Panc1 (cell line): Measurements from ENCODE around the gene LATS2.

Experiments used
- POLR2AphosphoS5 ChIP-seq: IDR thresholded peaks from 2 replicates; pipeline ENCODE4 v1.6.1; 2012; ENCODE audit warnings: mild to moderate bottlenecking, low read depth, low read length, moderate library complexity
- REST ChIP-seq, 2 experiments: IDR thresholded peaks; 2 replicates each; pipeline ENCODE4 v1.6.1; 2011 to 2012; ENCODE audit warnings: low read depth in 2 of 2, control low read depth in 1 of 2, low read length in 1 of 2, mild to moderate bottlenecking in 1 of 2, moderate library complexity in 1 of 2; ENCODE audit not compliant: insufficient read depth in 1 of 2
- TF ChIP-seq, protein P1 (sequence below): fragments of 450-650 bp; IDR thresholded peaks from 2 replicates; pipeline ENCODE4 v1.5.1; 2017; ENCODE audit warnings: mild to moderate bottlenecking

DNA sequence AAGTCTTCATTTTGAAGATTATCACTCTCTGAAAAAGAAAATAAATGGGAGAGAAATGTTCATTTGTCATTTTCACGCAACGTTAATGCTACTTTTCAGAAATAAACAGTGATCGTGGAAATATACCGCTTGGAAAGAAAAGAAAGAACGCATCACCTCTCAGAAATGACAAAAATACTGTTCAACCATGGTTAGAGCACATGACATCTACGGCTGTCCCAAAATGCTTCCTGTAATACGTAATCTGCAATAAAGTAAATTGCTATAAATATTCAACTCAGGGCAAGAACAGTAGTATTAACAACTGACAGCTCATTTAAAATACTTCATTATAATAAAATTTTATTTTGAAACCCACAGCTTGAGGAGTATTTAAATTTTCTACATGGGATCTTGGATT, 15.2 kb downstream of the LATS2 start:
- TF ChIP-seq REST (IDR thresholded peaks at IDR 0.05; ENCODE audit: insufficient read depth in 1 of 2, low read depth in 2 of 2, low read length in 1 of 2): no peak
- TF ChIP-seq, protein P1, sequence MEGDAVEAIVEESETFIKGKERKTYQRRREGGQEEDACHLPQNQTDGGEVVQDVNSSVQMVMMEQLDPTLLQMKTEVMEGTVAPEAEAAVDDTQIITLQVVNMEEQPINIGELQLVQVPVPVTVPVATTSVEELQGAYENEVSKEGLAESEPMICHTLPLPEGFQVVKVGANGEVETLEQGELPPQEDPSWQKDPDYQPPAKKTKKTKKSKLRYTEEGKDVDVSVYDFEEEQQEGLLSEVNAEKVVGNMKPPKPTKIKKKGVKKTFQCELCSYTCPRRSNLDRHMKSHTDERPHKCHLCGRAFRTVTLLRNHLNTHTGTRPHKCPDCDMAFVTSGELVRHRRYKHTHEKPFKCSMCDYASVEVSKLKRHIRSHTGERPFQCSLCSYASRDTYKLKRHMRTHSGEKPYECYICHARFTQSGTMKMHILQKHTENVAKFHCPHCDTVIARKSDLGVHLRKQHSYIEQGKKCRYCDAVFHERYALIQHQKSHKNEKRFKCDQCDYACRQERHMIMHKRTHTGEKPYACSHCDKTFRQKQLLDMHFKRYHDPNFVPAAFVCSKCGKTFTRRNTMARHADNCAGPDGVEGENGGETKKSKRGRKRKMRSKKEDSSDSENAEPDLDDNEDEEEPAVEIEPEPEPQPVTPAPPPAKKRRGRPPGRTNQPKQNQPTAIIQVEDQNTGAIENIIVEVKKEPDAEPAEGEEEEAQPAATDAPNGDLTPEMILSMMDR: no peak
- no peak for TF ChIP-seq POLR2AphosphoS5
